IMR-90 (cell line): Measurements from ENCODE around the gene CHPF. TPM values are rescaled to one million over a fixed set of nuclear protein-coding genes. Genes with fewer than 3 reads are reported as not detected.

Experiments
- ATAC-seq: fragments of 200-7000 bp; cut with Tn5 transposase; 2 replicates; pipeline ENCODE4 v1.9.1; 2020; ENCODE audit warnings: low read depth, mild to moderate bottlenecking, moderate library complexity
- BruUV-seq: library from RNA; stranded (reverse); fragments of 400-500 nt; replicated peaks from 2 replicates; lab custom pipeline; 2021; lab: Mats Ljungman, UMichigan
- CTCF ChIA-PET: fragments of 300-600 bp; formaldehyde crosslinking; extraction: SDS; loops from one replicate; lab custom pipeline; 2021; ENCODE audit warnings: antibody characterized with exemption; lab: Yijun Ruan, JAX
- POLR2A ChIA-PET: fragments of 300-600 bp; sonication (Branson Sonifier 250); formaldehyde crosslinking; loops from one replicate; lab custom pipeline; 2022; ENCODE audit warnings: antibody characterized with exemption; ENCODE audit not compliant: unreplicated experiment; lab: Charles Lee
- DNase-seq: peaks from one replicate; pipeline ENCODE4 v3.0.0; 2013
- H2AFZ ChIP-seq: replicated peaks from 2 replicates; pipeline ENCODE3; 2013; ENCODE audit warnings: low read length, mild to moderate bottlenecking; ENCODE audit not compliant: poor library complexity
- H2AK5ac ChIP-seq: 2 replicates; pipeline ENCODE4 v1.6.1; 2013; ENCODE audit warnings: low read depth, low read length, inconsistent platforms
- H2AK9ac ChIP-seq: replicated peaks from 2 replicates; pipeline ENCODE3; 2013; ENCODE audit warnings: mild to moderate bottlenecking, low read depth, low read length, moderate library complexity; ENCODE audit not compliant: poor library complexity
- H2BK120ac ChIP-seq: 2 replicates; pipeline ENCODE4 v1.6.1; 2013; ENCODE audit warnings: low read depth, low read length, inconsistent platforms
- H2BK15ac ChIP-seq: 3 replicates; pipeline ENCODE4 v1.6.1; 2013; ENCODE audit warnings: low read depth, low read length, inconsistent platforms
- H2BK20ac ChIP-seq: 2 replicates; pipeline ENCODE4 v1.6.1; 2013; ENCODE audit warnings: low read depth, mild to moderate bottlenecking, inconsistent platforms, low read length, moderate library complexity
- H2BK5ac ChIP-seq: 2 replicates; pipeline ENCODE4 v1.6.1; 2013; ENCODE audit warnings: mild to moderate bottlenecking, low read depth, low read length, inconsistent platforms; ENCODE audit not compliant: poor library complexity, severe bottlenecking
- H3K14ac ChIP-seq: replicated peaks from 2 replicates; pipeline ENCODE4 v1.6.1; 2013; ENCODE audit warnings: low read depth, low read length, inconsistent platforms
- H3K18ac ChIP-seq: 2 replicates; pipeline ENCODE4 v1.6.1; 2013; ENCODE audit warnings: low read depth, low read length, control low read depth
- H3K23ac ChIP-seq: 2 replicates; pipeline ENCODE4 v1.6.1; 2013; ENCODE audit warnings: low read depth, low read length, inconsistent platforms
- H3K27ac ChIP-seq: 2 replicates; pipeline ENCODE4 v1.5.1; 2013; ENCODE audit warnings: mild to moderate bottlenecking, control low read depth, low read length; ENCODE audit not compliant: insufficient read depth
- H3K27me3 ChIP-seq: 2 replicates; pipeline ENCODE4 v1.6.1; 2013; ENCODE audit warnings: low read length; ENCODE audit not compliant: control insufficient read depth, insufficient read depth
- H3K36me3 ChIP-seq: 2 replicates; pipeline ENCODE4 v1.6.1; 2013; ENCODE audit warnings: low read length, mixed read lengths; ENCODE audit not compliant: control insufficient read depth, insufficient read depth
- H3K4ac ChIP-seq: 2 replicates; pipeline ENCODE4 v1.6.1; 2013; ENCODE audit warnings: low read depth, low read length, inconsistent platforms
- H3K4me1 ChIP-seq: 2 replicates; pipeline ENCODE4 v1.6.1; 2013; ENCODE audit warnings: low read length, mixed read lengths; ENCODE audit not compliant: control insufficient read depth, insufficient read depth
- H3K4me2 ChIP-seq: 2 replicates; pipeline ENCODE4 v1.6.1; 2013; ENCODE audit warnings: low read depth, mild to moderate bottlenecking, control low read depth, low read length, moderate library complexity
- H3K4me3 ChIP-seq: 2 replicates; pipeline ENCODE4 v1.5.1; 2013; ENCODE audit warnings: low read depth, mild to moderate bottlenecking, control low read depth, low read length, moderate library complexity; ENCODE audit not compliant: insufficient read depth
- H3K56ac ChIP-seq: 2 replicates; pipeline ENCODE4 v1.6.1; 2013; ENCODE audit warnings: low read length, inconsistent platforms; ENCODE audit not compliant: insufficient read depth; ENCODE audit errors: extremely low read depth
- H3K79me1 ChIP-seq, 2 experiments: 2 replicates each; pipeline ENCODE4 v1.6.1; 2013; ENCODE audit warnings: low read length in 2 of 2, inconsistent platforms in 1 of 2, low read depth in 1 of 2
- H3K9ac ChIP-seq: 2 replicates; pipeline ENCODE4 v1.6.1; 2013; ENCODE audit warnings: low read depth, low read length, control low read depth
- H3K9me1 ChIP-seq: 2 replicates; pipeline ENCODE4 v1.6.1; 2013; ENCODE audit warnings: low read length, inconsistent platforms; ENCODE audit not compliant: insufficient read depth
- H3K9me3 ChIP-seq: 2 replicates; pipeline ENCODE4 v1.6.1; 2013; ENCODE audit warnings: low read length; ENCODE audit not compliant: control insufficient read depth, insufficient read depth
- H4K20me1 ChIP-seq: 2 replicates; pipeline ENCODE4 v1.6.1; 2013; ENCODE audit warnings: low read length, inconsistent platforms; ENCODE audit not compliant: insufficient read depth
- H4K5ac ChIP-seq: 2 replicates; pipeline ENCODE4 v1.6.1; 2013; ENCODE audit warnings: mild to moderate bottlenecking, low read depth, low read length, control low read depth
- H4K8ac ChIP-seq, 2 experiments: 2 replicates each; pipeline ENCODE4 v1.6.1; 2013; ENCODE audit warnings: low read depth in 2 of 2, low read length in 2 of 2, control low read depth in 1 of 2, inconsistent platforms in 1 of 2
- H4K91ac ChIP-seq: 2 replicates; pipeline ENCODE4 v1.6.1; 2013; ENCODE audit warnings: low read depth, low read length, inconsistent platforms; ENCODE audit not compliant: insufficient read depth
- MXI1 ChIP-seq: IDR thresholded peaks from 2 replicates; pipeline ENCODE4 v1.6.1; 2012; ENCODE audit warnings: low read depth, mild to moderate bottlenecking, low read length, moderate library complexity, borderline replicate concordance
- POLR2A ChIP-seq: IDR thresholded peaks from 2 replicates; pipeline ENCODE4 v1.6.1; 2012; ENCODE audit warnings: mild to moderate bottlenecking, low read depth, low read length
- WGBS, 2 experiments: methylation state at CpG; one replicate each; pipeline versions ENCODE4 v1.1.5 to v1.1.7; 2013; ENCODE audit warnings: missing lambda C conversion rate in 2 of 2; ENCODE audit not compliant: insufficient read length in 1 of 2; ENCODE audit errors: extremely low coverage in 2 of 2; 5-methylcytosine and 5-hydroxymethylcytosine counted together
- dilution Hi-C: fragments of 300-500 bp; cut with HindIII; formaldehyde crosslinking; loops from one replicate; pipeline ENCODE4 v1.14.3; 2018; ENCODE audit warnings: low sequenced_read_pairs; ENCODE audit not compliant: unreplicated experiment
- in situ Hi-C: fragments of 300-500 bp; cut with MboI; formaldehyde crosslinking; loops from 3 replicates; pipeline ENCODE4 v1.14.3; 2019; ENCODE audit warnings: low sequenced_read_pairs, inconsistent platforms, mixed read lengths
- intact Hi-C: fragments of 100-400 bp; cut with micrococcal nuclease; formaldehyde crosslinking; loops from 2 replicates; pipeline ENCODE4 v1.10.0; 2022
- polyA plus RNA-seq, 3 experiments: library from polyadenylated mRNA; depleted of rRNA; stranded (reverse); fragments of >200 nt; gene quantifications; 2 replicates each; pipeline ENCODE4 v1.2.3, GENCODE V29; 2012; ENCODE audit warnings: low replicate concordance in 1 of 3
- total RNA-seq: library from RNA; depleted of rRNA; stranded (reverse); fragments of >200 nt; gene quantifications from 2 replicates; pipeline ENCODE4 v1.2.3, GENCODE V29; 2012

The CHPF gene
- total and polyA plus RNA-seq, 2 of the 4 experiments (the other 2 are of a cell fraction): 24.0 to 115 TPM

GRCh38 chr2:219514196-219514761 is 29.3 kb downstream of the CHPF start, which contains the start of gene ASIC4:
TSS of gene ASIC4 (plus strand) at chr2:219514482. CDS start at chr2:219514725, 243 bp downstream.
- H3K4me1 ChIP-seq: peaks cover 8% of the 10 kb centered on the region; the same call in 1 of the 2 replicates
- H3K9me3 ChIP-seq: no peaks in the 10 kb centered on the region
- no peak within 1 kb of the TSS for H3K56ac ChIP-seq
- H3K18ac ChIP-seq: no peak within 1 kb of the TSS
- H2AK9ac ChIP-seq: no peak within 1 kb of the TSS
- no peaks in the 10 kb centered on the region for H3K9me1 ChIP-seq
- H3K27ac ChIP-seq: no peak within 1 kb of the TSS
- no peak within 1 kb of the TSS for H4K8ac ChIP-seq
- peak within 1 kb of the TSS; percentile 68 for H2AFZ ChIP-seq
- WGBS, 2 experiments: 14% methylated on average over 16 of the region's 31 CpGs; no CpG with 5 or more reads in 1 of the 2 experiments
- POLR2A ChIA-PET: no interaction called here
- no peak within 1 kb of the TSS for H2BK20ac ChIP-seq
- CTCF ChIA-PET: interaction anchor here (1.5 kb wide), 1 partner anchor 111 kb away, joined by 5 read pairs; no protein-coding TSS in a partner anchor
- H4K20me1 ChIP-seq: no peaks in the 10 kb centered on the region
- H3K9ac ChIP-seq: no peak within 1 kb of the TSS
- H3K36me3 ChIP-seq: no peaks in the 10 kb centered on the region
- no peak within 1 kb of the TSS for H4K91ac ChIP-seq
- intact Hi-C loops (no loop called here), in situ Hi-C loops (no loop called here), dilution Hi-C loops (no loop called here)
- BruUV-seq: no TSS peak
- ATAC-seq (peak; percentile 24), DNase-seq (peak; percentile 12)
- H3K14ac ChIP-seq: no peak within 1 kb of the TSS
- H3K27me3 ChIP-seq: peaks cover 78% of the 10 kb centered on the region
- no peak within 1 kb of the TSS for H4K5ac ChIP-seq
- peak within 1 kb of the TSS; percentile 52; the same call in 1 of the 2 replicates for H3K4me2 ChIP-seq
- H3K23ac ChIP-seq: no peak within 1 kb of the TSS; the same call in 1 of the 2 replicates
- no peak within 1 kb of the TSS; the same call in 1 of the 2 replicates for H3K4me3 ChIP-seq
- H2BK15ac ChIP-seq: no peak within 1 kb of the TSS
- H2BK120ac ChIP-seq: no peak within 1 kb of the TSS
- TF ChIP-seq MXI1: peak; percentile 60; the same call in 1 of the 2 replicates
- TF ChIP-seq POLR2A: no peak
- no peak within 1 kb of the TSS for H3K4ac ChIP-seq
- no peak within 1 kb of the TSS for H2BK5ac ChIP-seq
- no peak within 1 kb of the TSS for H2AK5ac ChIP-seq
- no peaks in the 10 kb centered on the region for H3K79me1 ChIP-seq
